LNCaP clone FGC (cell line): ENCODE data around the gene MIOX.

Experiments used
- DNase-seq: peaks from one replicate; pipeline ENCODE4 v3.0.0-alpha.2; 2011; ENCODE audit warnings: low read depth
- H3K4me3 ChIP-seq: 2 replicates; pipeline ENCODE4 v1.5.1; 2011; ENCODE audit warnings: mild to moderate bottlenecking, low read depth, low read length, control low read depth
- TF ChIP-seq, protein P1 (sequence below): IDR thresholded peaks from 2 replicates; pipeline ENCODE4 v1.5.1; 2012; ENCODE audit warnings: mild to moderate bottlenecking; ENCODE audit not compliant: control insufficient read depth, insufficient read depth; ENCODE audit errors: extremely low read depth

The MIOX gene

DNA sequence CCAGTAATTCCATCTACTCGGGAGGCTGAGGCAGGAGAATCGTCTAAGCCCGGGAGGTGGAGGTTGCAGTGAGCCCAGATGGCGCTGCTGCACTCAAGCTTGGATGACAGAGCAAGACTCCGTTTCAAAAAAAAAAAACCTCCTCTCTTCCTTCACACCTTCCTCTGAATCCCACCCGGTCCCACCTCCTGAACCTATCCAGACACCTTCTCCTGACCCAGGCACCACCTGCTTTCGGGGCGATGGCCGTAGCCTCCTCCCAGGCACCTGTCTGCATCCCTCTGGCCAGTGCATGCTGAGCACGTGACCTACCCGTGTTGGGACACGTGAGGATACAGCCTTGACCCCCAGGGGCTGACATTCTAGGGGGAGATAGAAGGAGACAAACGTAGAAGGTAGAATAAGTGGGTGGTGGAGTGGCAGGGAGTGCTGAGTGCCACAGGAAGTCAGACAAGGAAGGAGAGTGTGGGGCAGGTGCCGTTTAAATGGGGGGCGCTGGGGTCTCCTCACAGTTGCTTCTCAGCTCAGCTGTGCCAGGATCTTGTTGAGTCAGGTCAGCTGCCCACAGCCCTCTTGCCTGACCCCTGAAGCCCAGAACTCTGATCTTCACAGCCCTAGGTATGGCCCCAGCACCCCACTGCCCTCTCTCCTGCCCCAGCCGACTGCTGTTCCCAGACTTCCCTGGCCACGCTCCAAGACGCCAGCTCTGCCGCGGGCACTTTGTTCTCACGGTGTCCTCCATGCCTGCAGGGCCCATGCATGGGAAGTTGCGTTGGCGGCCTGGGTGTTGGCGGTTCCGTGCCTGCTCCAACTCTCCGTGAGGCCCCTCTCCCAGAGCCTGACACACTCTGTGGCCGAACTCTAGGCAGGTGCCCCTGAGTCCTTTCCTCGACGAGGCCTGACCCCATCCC is 1.2 kb upstream of the MIOX start:
- TF ChIP-seq, protein P1, sequence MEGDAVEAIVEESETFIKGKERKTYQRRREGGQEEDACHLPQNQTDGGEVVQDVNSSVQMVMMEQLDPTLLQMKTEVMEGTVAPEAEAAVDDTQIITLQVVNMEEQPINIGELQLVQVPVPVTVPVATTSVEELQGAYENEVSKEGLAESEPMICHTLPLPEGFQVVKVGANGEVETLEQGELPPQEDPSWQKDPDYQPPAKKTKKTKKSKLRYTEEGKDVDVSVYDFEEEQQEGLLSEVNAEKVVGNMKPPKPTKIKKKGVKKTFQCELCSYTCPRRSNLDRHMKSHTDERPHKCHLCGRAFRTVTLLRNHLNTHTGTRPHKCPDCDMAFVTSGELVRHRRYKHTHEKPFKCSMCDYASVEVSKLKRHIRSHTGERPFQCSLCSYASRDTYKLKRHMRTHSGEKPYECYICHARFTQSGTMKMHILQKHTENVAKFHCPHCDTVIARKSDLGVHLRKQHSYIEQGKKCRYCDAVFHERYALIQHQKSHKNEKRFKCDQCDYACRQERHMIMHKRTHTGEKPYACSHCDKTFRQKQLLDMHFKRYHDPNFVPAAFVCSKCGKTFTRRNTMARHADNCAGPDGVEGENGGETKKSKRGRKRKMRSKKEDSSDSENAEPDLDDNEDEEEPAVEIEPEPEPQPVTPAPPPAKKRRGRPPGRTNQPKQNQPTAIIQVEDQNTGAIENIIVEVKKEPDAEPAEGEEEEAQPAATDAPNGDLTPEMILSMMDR, result no peak
- H3K4me3 ChIP-seq, result no peak overlapping the region
- DNase-seq, result no peak

DNA sequence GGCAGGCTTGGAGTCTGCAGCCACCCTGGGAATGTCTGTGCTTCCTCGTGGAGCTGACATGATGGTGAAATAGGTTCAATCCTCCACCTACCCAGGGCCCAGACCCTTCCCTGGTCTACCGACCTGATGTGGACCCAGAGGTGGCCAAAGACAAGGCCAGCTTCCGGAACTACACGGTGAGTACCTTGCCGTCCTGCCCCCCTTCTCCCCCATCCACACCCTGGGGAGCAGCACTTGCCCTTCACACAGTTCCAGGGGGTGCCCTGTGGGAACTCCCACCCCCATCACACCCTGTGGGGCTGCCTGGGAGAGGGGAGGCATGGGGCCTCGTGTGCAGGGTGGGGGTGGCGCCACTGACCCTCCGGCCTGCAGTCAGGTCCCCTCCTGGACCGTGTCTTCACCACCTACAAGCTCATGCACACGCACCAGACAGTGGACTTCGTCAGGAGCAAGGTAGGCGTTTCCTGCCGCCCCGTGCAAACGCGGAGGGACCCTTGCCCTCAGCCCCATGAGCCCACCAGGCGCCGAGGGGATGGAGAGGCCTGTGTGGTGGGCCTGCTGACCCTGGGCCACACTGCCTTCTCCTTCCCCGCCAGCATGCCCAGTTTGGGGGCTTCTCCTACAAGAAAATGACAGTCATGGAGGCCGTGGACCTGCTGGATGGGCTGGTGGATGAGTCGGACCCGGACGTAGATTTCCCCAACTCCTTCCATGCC is 789 bp downstream of the MIOX start:
- TF ChIP-seq, protein P1, result no peak
- H3K4me3 ChIP-seq, result no peak overlapping the region
- DNase-seq, result no peak

DNA sequence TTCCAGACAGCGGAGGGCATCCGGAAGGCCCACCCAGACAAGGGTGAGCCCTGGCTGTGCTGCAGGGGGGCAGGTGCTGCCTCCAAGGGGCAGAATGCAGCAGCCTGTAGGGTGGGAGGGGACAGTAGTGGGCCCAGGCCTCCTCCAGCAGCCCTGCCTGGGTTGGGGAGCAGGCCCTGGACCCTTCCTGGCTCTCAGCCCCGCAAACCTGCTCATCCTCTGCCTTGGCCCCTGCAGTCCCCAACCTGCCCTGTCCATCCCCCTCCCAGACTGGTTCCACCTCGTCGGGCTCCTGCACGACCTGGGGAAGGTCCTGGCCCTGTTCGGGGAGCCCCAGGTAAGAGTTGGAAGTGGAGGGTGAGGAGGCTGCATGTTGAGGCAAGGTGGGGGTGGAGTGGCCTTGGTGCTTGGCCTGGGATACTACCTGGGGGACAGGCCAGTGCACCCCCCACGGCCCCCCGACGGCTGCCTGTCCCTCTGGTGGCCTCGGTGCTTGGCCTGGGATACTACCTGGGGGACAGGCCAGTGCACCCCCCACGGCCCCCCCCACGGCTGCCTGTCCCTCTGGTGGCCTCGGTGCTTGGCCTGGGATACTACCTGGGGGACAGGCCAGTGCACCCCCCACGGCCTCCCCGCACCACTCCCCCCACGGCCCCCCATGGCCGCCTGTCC is 1.5 kb downstream of the MIOX start:
- DNase-seq, result no peak
- H3K4me3 ChIP-seq, result no peak overlapping the region
- TF ChIP-seq, protein P1, result no peak

DNA sequence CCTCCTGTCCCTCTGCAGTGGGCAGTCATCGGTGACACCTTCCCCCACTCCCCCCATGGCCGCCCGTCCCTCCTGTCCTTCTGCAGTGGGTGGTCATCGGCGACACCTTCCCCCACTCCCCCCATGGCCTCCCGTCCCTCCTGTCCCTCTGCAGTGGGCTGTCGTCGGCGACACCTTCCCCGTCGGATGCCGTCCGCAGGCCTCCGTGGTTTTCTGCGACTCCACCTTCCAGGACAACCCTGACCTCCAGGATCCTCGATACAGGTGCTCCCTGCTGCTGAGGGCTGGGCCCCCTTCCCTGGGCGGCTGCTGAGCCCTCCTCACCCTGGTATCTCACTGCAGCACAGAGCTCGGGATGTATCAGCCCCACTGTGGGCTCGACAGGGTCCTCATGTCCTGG is 2.2 kb downstream of the MIOX start:
- TF ChIP-seq, protein P1, result no peak
- no peak for DNase-seq

DNA sequence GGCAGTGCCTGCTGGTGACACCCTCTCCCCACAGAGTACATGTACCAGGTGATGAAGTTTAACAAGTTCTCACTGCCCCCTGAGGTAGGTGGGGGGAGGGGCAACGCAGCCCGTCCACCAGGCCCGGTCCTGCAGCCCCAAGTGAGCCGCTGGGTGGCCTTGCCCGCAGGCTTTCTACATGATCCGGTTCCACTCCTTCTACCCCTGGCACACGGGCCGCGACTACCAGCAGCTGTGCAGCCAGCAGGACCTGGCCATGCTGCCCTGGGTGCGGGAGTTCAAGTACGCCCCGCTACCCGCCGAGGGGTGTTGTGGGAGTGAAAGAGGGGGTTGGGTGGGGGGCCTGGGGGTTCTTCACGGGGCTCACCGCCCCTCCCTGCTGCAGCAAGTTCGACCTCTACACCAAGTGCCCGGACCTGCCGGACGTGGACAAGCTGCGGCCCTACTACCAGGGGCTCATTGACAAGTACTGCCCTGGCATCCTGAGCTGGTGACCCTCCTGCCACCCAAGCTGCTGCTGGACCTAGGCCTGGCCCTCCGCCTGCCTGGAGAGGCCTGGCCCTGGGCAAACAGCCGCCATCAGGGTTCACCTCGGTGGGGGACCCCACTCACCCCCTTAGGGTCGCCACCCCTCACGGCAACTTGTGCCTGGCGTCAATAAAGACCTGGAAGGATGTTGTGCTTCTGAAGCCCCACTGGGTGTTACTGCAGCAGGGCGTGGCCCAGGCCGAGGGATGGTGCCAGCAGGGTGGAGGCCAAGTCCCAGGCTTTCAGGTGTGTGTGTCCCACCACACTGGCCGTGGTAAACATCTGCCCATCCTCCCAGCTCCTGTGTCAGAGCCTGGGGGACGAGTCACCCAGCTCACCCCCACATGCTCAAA is 2.9 kb downstream of the MIOX start:
- TF ChIP-seq, protein P1, result no peak
- DNase-seq, result no peak
- no peak overlapping the region for H3K4me3 ChIP-seq

More for the DNA sequence above, 2.2 kb downstream of the MIOX start:
- no peak overlapping the region for H3K4me3 ChIP-seq
